Activated T-helper 17 cell treated with anti-CD3 and anti-CD28 coated beads, Interleukin-2, amount 50 U/mL, for 72 hours (primary cell): ENCODE measurements around the gene PLPP2. TPM values are rescaled to one million over a fixed set of nuclear protein-coding genes. Genes with fewer than 3 reads are reported as not detected.

Experiments used
- ATAC-seq: fragments of 150-1000 bp; cut with Tn5 transposase; replicated peaks from 2 replicates; pipeline ENCODE4 v1.10.0; 2021; ENCODE audit warnings: mild to moderate bottlenecking, moderate library complexity
- H3K27ac Mint-ChIP-seq: one replicate; pipeline ENCODE4 v1.8.0; 2022; ENCODE audit warnings: mixed read lengths
- H3K27me3 Mint-ChIP-seq: one replicate; pipeline ENCODE4 v1.8.0; 2022; ENCODE audit warnings: mixed read lengths
- H3K36me3 Mint-ChIP-seq: one replicate; pipeline ENCODE4 v1.8.0; 2022; ENCODE audit warnings: low read depth, mild to moderate bottlenecking, mixed read lengths
- H3K4me1 Mint-ChIP-seq: one replicate; pipeline ENCODE4 v1.8.0; 2022; ENCODE audit warnings: mixed read lengths
- H3K4me3 Mint-ChIP-seq: one replicate; pipeline ENCODE4 v1.8.0; 2022; ENCODE audit warnings: mild to moderate bottlenecking, mixed read lengths
- H3K9me3 Mint-ChIP-seq: one replicate; pipeline ENCODE4 v1.8.0; 2022; ENCODE audit warnings: mixed read lengths
- total RNA-seq, 2 donors: library from RNA; stranded (reverse); gene quantifications; one replicate each; pipeline ENCODE4 v1.2.3, GENCODE V29; 2022

Gene PLPP2
- total RNA-seq, 2 donors from 2014 or later, result 1.3 to 3.8 TPM

GRCh38 chr19:291561-292280 lies 518 bp upstream of the PLPP2 start:
- Mint-ChIP-seq H3K4me3 (no peak overlapping the region), H3K4me1 (no peaks in the 10 kb centered on the region), H3K9me3 (no peaks in the 10 kb centered on the region), H3K36me3 (no peaks in the 10 kb centered on the region), H3K27me3 (peaks cover 30% of the 10 kb centered on the region), H3K27ac (no peak overlapping the region)
- ATAC-seq, result no peak

- Mint-ChIP-seq H3K36me3 (no peaks in the 10 kb centered on the region), H3K27me3 (peaks cover 27% of the 10 kb centered on the region), H3K27ac (peak overlapping the region; percentile 46), H3K9me3 (no peaks in the 10 kb centered on the region), H3K4me1 (no peaks in the 10 kb centered on the region), H3K4me3 (peak overlapping the region; percentile 44)
- ATAC-seq, result peak; percentile 44
These were observed 714 bp downstream of the PLPP2 start for GRCh38 chr19:290372-291005.

GRCh38 chr19:289651-290371 lies 1.4 kb downstream of the PLPP2 start:
- ATAC-seq, result peak; percentile 85
- H3K4me1 Mint-ChIP-seq, result no peaks in the 10 kb centered on the region
- H3K27me3 Mint-ChIP-seq, result peaks cover 27% of the 10 kb centered on the region
- peak overlapping the region; percentile 46 for H3K27ac Mint-ChIP-seq
- no peaks in the 10 kb centered on the region for H3K9me3 Mint-ChIP-seq
- no peaks in the 10 kb centered on the region for H3K36me3 Mint-ChIP-seq
- peak overlapping the region; percentile 44 for H3K4me3 Mint-ChIP-seq

- Mint-ChIP-seq H3K27me3 (peaks cover 19% of the 10 kb centered on the region), H3K9me3 (no peaks in the 10 kb centered on the region), H3K27ac (no peak overlapping the region), H3K4me1 (no peaks in the 10 kb centered on the region), H3K36me3 (no peaks in the 10 kb centered on the region), H3K4me3 (no peak overlapping the region)
- ATAC-seq, result no peak
These were observed 2.3 kb downstream of the PLPP2 start for GRCh38 chr19:288911-289310.

GRCh38 chr19:287381-287871 lies 3.8 kb downstream of the PLPP2 start:
- no peak overlapping the region for H3K27ac Mint-ChIP-seq
- H3K9me3 Mint-ChIP-seq, result no peaks in the 10 kb centered on the region
- no peaks in the 10 kb centered on the region for H3K4me1 Mint-ChIP-seq
- H3K27me3 Mint-ChIP-seq, result peaks cover 7% of the 10 kb centered on the region
- no peak overlapping the region for H3K4me3 Mint-ChIP-seq
- ATAC-seq, result no peak
- no peaks in the 10 kb centered on the region for H3K36me3 Mint-ChIP-seq

GRCh38 chr19:283395-283794 lies 7.8 kb downstream of the PLPP2 start:
- no peaks in the 10 kb centered on the region for H3K4me1 Mint-ChIP-seq
- H3K27me3 Mint-ChIP-seq, result peaks cover 4% of the 10 kb centered on the region
- no peaks in the 10 kb centered on the region for H3K36me3 Mint-ChIP-seq
- ATAC-seq, result no peak
- no peak overlapping the region for H3K27ac Mint-ChIP-seq
- H3K4me3 Mint-ChIP-seq, result no peak overlapping the region
- H3K9me3 Mint-ChIP-seq, result no peaks in the 10 kb centered on the region

GRCh38 chr19:282501-282900 lies 8.7 kb downstream of the PLPP2 start:
- Mint-ChIP-seq H3K9me3 (no peaks in the 10 kb centered on the region), H3K27me3 (peaks cover 6% of the 10 kb centered on the region), H3K27ac (no peak overlapping the region), H3K4me3 (no peak overlapping the region), H3K4me1 (no peaks in the 10 kb centered on the region), H3K36me3 (no peaks in the 10 kb centered on the region)
- no peak for ATAC-seq

GRCh38 chr19:281992-282391 lies 9.2 kb downstream of the PLPP2 start:
- Mint-ChIP-seq H3K36me3 (no peaks in the 10 kb centered on the region), H3K9me3 (no peaks in the 10 kb centered on the region), H3K27ac (no peak overlapping the region), H3K27me3 (peaks cover 11% of the 10 kb centered on the region), H3K4me3 (no peak overlapping the region), H3K4me1 (no peaks in the 10 kb centered on the region)
- ATAC-seq, result no peak

- no peaks in the 10 kb centered on the region for H3K9me3 Mint-ChIP-seq
- no peak overlapping the region for H3K4me3 Mint-ChIP-seq
- H3K27me3 Mint-ChIP-seq, result peaks cover 11% of the 10 kb centered on the region
- no peaks in the 10 kb centered on the region for H3K36me3 Mint-ChIP-seq
- no peak overlapping the region for H3K27ac Mint-ChIP-seq
- H3K4me1 Mint-ChIP-seq, result no peaks in the 10 kb centered on the region
- ATAC-seq, result no peak
These were observed 9.9 kb downstream of the PLPP2 start for GRCh38 chr19:281156-281853.

GRCh38 chr19:280541-281009 lies 10.6 kb downstream of the PLPP2 start:
- no peaks in the 10 kb centered on the region for H3K4me1 Mint-ChIP-seq
- H3K27ac Mint-ChIP-seq, result no peak overlapping the region
- no peaks in the 10 kb centered on the region for H3K36me3 Mint-ChIP-seq
- peaks cover 11% of the 10 kb centered on the region for H3K27me3 Mint-ChIP-seq
- no peak for ATAC-seq
- no peak overlapping the region for H3K4me3 Mint-ChIP-seq
- no peaks in the 10 kb centered on the region for H3K9me3 Mint-ChIP-seq

GRCh38 chr19:279656-280055 lies 11.5 kb downstream of the PLPP2 start:
- Mint-ChIP-seq H3K36me3 (no peaks in the 10 kb centered on the region), H3K9me3 (no peaks in the 10 kb centered on the region), H3K4me1 (no peaks in the 10 kb centered on the region), H3K4me3 (no peak overlapping the region), H3K27me3 (peaks cover 14% of the 10 kb centered on the region), H3K27ac (no peak overlapping the region)
- no peak for ATAC-seq

GRCh38 chr19:279231-279630 lies 12.0 kb downstream of the PLPP2 start:
- no peaks in the 10 kb centered on the region for H3K9me3 Mint-ChIP-seq
- ATAC-seq, result no peak
- H3K27ac Mint-ChIP-seq, result no peak overlapping the region

GRCh38 chr19:277581-278165 lies 13.5 kb downstream of the PLPP2 start:
- Mint-ChIP-seq H3K4me1 (no peaks in the 10 kb centered on the region), H3K27ac (no peak overlapping the region), H3K36me3 (no peaks in the 10 kb centered on the region), H3K27me3 (peaks cover 18% of the 10 kb centered on the region), H3K9me3 (no peaks in the 10 kb centered on the region), H3K4me3 (no peak overlapping the region)
- no peak for ATAC-seq

More at GRCh38 chr19:279231-279630, 12.0 kb downstream of the PLPP2 start:
- Mint-ChIP-seq H3K36me3 (no peaks in the 10 kb centered on the region), H3K27me3 (peaks cover 14% of the 10 kb centered on the region), H3K4me3 (no peak overlapping the region), H3K4me1 (no peaks in the 10 kb centered on the region)

GRCh38 chr19:277131-277530 lies 14.1 kb downstream of the PLPP2 start:
- H3K27ac Mint-ChIP-seq, result no peak overlapping the region
- peaks cover 20% of the 10 kb centered on the region for H3K27me3 Mint-ChIP-seq
- H3K9me3 Mint-ChIP-seq, result no peaks in the 10 kb centered on the region
- no peak for ATAC-seq
- H3K4me1 Mint-ChIP-seq, result no peaks in the 10 kb centered on the region
- H3K36me3 Mint-ChIP-seq, result no peaks in the 10 kb centered on the region
- H3K4me3 Mint-ChIP-seq, result no peak overlapping the region
